SK-N-SH treated with all-trans-retinoic acid at 6 μM for 48 hours (cell line): ENCODE results near the gene PTPRS.

Source experiments
- ZFP3 ChIP-seq: fragments of 250-450 bp; sonication (Bioruptor Pico); IDR thresholded peaks from 2 replicates; pipeline ENCODE4 v1.5.0; 2020; ENCODE audit warnings: mild to moderate bottlenecking, moderate library complexity
- TF ChIP-seq, protein P1 (sequence below): fragments of 250-450 bp; sonication (Bioruptor Pico); IDR thresholded peaks from 2 replicates; pipeline ENCODE4 v1.8.0; 2020; ENCODE audit warnings: mild to moderate bottlenecking, moderate library complexity, borderline replicate concordance
- TF ChIP-seq, protein P2 (sequence below): fragments of 250-450 bp; sonication (Bioruptor Pico); IDR thresholded peaks from 2 replicates; pipeline ENCODE4 v1.5.1; 2021; ENCODE audit warnings: mild to moderate bottlenecking, moderate library complexity

DNA sequence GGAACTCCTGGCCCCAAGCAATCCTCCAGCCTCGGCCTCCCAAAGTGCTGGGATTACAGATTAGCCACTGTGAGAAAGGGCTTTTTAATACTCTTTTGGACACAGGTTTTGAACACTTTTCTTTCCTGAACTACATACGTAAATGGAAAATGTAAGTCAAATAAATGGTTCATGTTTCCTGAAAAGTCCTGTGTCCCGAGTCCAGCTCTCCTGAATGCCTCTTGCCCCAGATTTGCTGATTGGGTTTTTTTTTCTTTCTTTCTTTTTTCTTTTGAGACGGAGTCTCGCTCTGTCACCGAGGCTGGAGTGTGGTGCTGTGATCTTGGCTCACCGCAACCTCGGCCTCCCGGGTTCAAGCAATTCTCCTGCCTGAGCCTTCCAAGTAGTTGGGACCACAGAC, 24.5 kb downstream of the PTPRS start:
- TF ChIP-seq, protein P1, sequence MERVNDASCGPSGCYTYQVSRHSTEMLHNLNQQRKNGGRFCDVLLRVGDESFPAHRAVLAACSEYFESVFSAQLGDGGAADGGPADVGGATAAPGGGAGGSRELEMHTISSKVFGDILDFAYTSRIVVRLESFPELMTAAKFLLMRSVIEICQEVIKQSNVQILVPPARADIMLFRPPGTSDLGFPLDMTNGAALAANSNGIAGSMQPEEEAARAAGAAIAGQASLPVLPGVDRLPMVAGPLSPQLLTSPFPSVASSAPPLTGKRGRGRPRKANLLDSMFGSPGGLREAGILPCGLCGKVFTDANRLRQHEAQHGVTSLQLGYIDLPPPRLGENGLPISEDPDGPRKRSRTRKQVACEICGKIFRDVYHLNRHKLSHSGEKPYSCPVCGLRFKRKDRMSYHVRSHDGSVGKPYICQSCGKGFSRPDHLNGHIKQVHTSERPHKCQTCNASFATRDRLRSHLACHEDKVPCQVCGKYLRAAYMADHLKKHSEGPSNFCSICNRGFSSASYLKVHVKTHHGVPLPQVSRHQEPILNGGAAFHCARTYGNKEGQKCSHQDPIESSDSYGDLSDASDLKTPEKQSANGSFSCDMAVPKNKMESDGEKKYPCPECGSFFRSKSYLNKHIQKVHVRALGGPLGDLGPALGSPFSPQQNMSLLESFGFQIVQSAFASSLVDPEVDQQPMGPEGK (CRISPR knock-in tag): no peak
- TF ChIP-seq, protein P2, sequence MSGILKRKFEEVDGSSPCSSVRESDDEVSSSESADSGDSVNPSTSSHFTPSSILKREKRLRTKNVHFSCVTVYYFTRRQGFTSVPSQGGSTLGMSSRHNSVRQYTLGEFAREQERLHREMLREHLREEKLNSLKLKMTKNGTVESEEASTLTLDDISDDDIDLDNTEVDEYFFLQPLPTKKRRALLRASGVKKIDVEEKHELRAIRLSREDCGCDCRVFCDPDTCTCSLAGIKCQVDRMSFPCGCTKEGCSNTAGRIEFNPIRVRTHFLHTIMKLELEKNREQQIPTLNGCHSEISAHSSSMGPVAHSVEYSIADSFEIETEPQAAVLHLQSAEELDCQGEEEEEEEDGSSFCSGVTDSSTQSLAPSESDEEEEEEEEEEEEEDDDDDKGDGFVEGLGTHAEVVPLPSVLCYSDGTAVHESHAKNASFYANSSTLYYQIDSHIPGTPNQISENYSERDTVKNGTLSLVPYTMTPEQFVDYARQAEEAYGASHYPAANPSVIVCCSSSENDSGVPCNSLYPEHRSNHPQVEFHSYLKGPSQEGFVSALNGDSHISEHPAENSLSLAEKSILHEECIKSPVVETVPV: no peak
- TF ChIP-seq ZFP3: no peak
